Heart left ventricle (tissue), 13 donors: Measurements from ENCODE around the gene DNAJB1.

ENCODE experiments used
- CTCF ChIP-seq, 12 donors: fragments of 200-600 bp; sonication (generic) in 4 of 12; IDR thresholded peaks; one replicate each; pipeline versions ENCODE4 v1.5.0 to v1.8.0; 2018 to 2022; ENCODE audit warnings: antibody characterized with exemption in 12 of 12, mild to moderate bottlenecking in 5 of 12
- POLR2A ChIP-seq, 2 donors: fragments of 450-650 bp; IDR thresholded peaks; one replicate each; pipeline ENCODE4 v1.6.1; 2017; ENCODE audit warnings: antibody characterized with exemption in 2 of 2, mild to moderate bottlenecking in 2 of 2, moderate library complexity in 2 of 2
- donor health status: ischemic (EF 13 %, LVEDD 7.1; RV severe dilation, severe dysfunction).
- donor health status: DM: no; HTN: yes; CAD: no.
- donor health status: DM: no; HTN: no; CAD: no.
- donor health status: ischemic (EF 25% LVEDD 6.9; RV normal size, moderate dysfunction).
- donor health status: ischemic (EF 25% LVEDD 5.7; RV mildly dilated, moderate dysfunction).
- donor health status: ischemic (EF 35%, LVEDD 5.7; RV mildly dilated, moderate dysfunction).
- donor health status: nonischemic (EF 11% LVEDD 7.7; RV severe dilation, severe dysfunction).
- donor health status: DM: yes; HTN: yes; CAD: no.
- donor health status: PGD.
- donor health status: ischemic (EF 29% LVEDD 5.4; RV normal size, mild dysfunction).
- donor health status: nonischemic (EF 23%, LVEDD 6.1; RV moderate dilation, normal function).

GRCh38 chr19:14563989-14564651, 45.9 kb upstream of the DNAJB1 start:
- TF ChIP-seq CTCF (IDR thresholded peaks at IDR 0.05): no peak
- TF ChIP-seq POLR2A (IDR thresholded peaks at IDR 0.05): no peak
